CD4-positive, alpha-beta T cell treated with Interleukin-2 at 100 ng/mL for 4 hours (primary cell): ENCODE measurements around the gene SLC46A1.

Experiments
- DNase-seq: peaks from one replicate; pipeline ENCODE4 v3.0.0-alpha.2; 2020; ENCODE audit warnings: low spot score

Gene SLC46A1

GRCh38 chr17:28350271-28350670, 55.7 kb downstream of the SLC46A1 start:
- no peak for DNase-seq

GRCh38 chr17:28348979-28349378, 57.0 kb downstream of the SLC46A1 start:
- no peak for DNase-seq

- no peak for DNase-seq
Observed at GRCh38 chr17:28347261-28347891, 58.6 kb downstream of the SLC46A1 start.

- no peak for DNase-seq
Observed at GRCh38 chr17:28346746-28347246, 59.2 kb downstream of the SLC46A1 start.

- DNase-seq, result no peak
Observed at GRCh38 chr17:28346199-28346580, 59.8 kb downstream of the SLC46A1 start.

GRCh38 chr17:28345419-28346198, 60.4 kb downstream of the SLC46A1 start:
- no peak for DNase-seq
